ENCODE results near the gene NCOR1.
"Not testable (repeated sequence)": the region's sequence is repeated elsewhere in the genome, so short reads cannot be mapped to it uniquely, and the experiment has no call there.

Gene NCOR1

DNA sequence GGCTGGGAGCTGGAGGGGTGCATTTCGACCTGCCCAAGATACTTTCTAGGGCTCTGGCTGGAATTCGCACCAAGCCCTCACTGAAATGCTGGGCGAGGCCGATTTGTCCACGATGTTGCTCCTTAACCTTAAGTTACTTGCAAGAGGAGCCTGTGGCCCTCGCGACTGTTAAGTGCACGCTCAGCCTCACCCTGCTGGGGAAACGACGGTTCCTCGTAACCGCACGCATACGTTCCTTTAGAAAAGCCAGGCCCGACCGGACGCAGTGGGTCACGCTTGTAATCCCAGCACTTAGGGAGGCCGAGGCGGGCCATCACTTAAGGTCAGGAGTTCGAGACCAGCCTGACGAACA is 607 bp upstream of the NCOR1 start:
- H3K4me1 ChIP-seq, result peaks cover 46% of the 10 kb centered on the region
- H4K20me1 ChIP-seq, result peaks cover 42% of the 10 kb centered on the region
- H3K27me3 ChIP-seq, result no peaks in the 10 kb centered on the region
- peaks cover 13% of the 10 kb centered on the region for H3K36me3 ChIP-seq
- H3K9ac ChIP-seq, result peak overlapping the region; percentile 100
- no peak for TF ChIP-seq Cebpa-rat (IDR thresholded peaks at IDR 0.05)
- peak overlapping the region; percentile 99 for H3K27ac ChIP-seq
- H3K4me3 ChIP-seq, result peak overlapping the region; percentile 100
- H3K9me3 ChIP-seq, result no peaks in the 10 kb centered on the region
- peak overlapping the region; percentile 87 for H3K4me2 ChIP-seq

GRCh38 chr17:16215002-16215272 is 397 bp downstream of the NCOR1 start:
- Histone ChIP-seq H3K27me3 (no peaks in the 10 kb centered on the region), H3K27ac (peak overlapping the region; percentile 99), H3K9ac (peak overlapping the region; percentile 100), H3K36me3 (peaks cover 8% of the 10 kb centered on the region), H3K9me3 (0 out of 2 replicates have a peak, but pooled peaks cover 3% of the 10 kb centered on the region), H3K4me3 (peak overlapping the region; percentile 100), H3K4me2 (peak overlapping the region; percentile 87), H3K4me1 (peaks cover 46% of the 10 kb centered on the region), H4K20me1 (peaks cover 53% of the 10 kb centered on the region)
- no peak for TF ChIP-seq Cebpa-rat (IDR thresholded peaks at IDR 0.05)

DNA sequence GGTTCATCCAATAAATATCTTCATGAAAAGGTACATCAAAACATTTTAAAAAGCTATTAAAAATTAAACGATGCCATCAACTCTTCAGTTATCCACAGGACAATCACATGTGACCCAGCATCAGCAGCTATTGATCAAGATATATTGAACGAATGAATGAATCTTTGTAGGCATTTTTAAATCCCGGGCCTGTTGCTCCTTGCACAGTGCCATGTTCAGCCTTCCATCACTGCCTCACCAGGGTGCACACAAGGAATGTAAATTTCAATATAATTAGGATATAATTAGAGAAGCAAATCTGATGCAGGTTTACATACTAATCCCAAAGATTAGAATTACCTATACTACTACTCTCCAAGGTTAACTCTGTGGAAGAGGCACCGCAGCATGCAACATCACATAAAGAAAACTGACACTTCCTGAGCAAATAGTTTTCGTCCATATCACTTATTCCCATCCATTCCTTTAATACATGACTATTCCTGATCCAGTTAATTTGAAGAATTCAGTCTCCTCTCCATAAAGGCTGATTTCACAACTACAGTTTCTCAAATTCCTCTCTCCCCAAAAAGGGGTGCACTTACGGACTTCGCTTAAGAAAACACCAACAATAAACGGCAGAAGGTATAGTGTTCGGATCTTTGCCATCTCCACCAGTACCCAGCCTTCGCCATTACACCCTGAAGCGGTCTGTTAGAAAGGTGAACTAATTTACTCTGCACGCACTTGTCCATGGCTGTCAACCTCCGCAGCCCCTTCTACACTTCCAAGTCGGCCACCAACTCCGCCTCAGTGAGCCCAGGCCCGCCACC is 938 bp downstream of the NCOR1 start:
- Histone ChIP-seq H4K20me1 (peaks cover 58% of the 10 kb centered on the region), H3K27me3 (no peaks in the 10 kb centered on the region), H3K36me3 (peaks cover 4% of the 10 kb centered on the region), H3K4me3 (peak overlapping the region; percentile 100), H3K4me1 (peaks cover 46% of the 10 kb centered on the region), H3K9ac (peak overlapping the region; percentile 100), H3K4me2 (peak overlapping the region; percentile 87), H3K27ac (peak overlapping the region; percentile 99), H3K9me3 (0 out of 2 replicates have a peak, but pooled peaks cover 3% of the 10 kb centered on the region)
- TF ChIP-seq Cebpa-rat (IDR thresholded peaks at IDR 0.05), result no peak

GRCh38 chr17:16212793-16213192 is 2.5 kb downstream of the NCOR1 start:
- Histone ChIP-seq H3K4me3 (no peak overlapping the region), H3K9me3 (0 out of 2 replicates have a peak, but pooled peaks cover 3% of the 10 kb centered on the region), H3K4me2 (peak overlapping the region; percentile 87), H3K36me3 (peaks cover 8% of the 10 kb centered on the region; the same call in 1 of the 2 replicates), H3K4me1 (peaks cover 33% of the 10 kb centered on the region), H3K9ac (no peak overlapping the region), H3K27me3 (no peaks in the 10 kb centered on the region), H4K20me1 (peaks cover 74% of the 10 kb centered on the region), H3K27ac (no peak overlapping the region)
- no peak for TF ChIP-seq Cebpa-rat (IDR thresholded peaks at IDR 0.05)

DNA sequence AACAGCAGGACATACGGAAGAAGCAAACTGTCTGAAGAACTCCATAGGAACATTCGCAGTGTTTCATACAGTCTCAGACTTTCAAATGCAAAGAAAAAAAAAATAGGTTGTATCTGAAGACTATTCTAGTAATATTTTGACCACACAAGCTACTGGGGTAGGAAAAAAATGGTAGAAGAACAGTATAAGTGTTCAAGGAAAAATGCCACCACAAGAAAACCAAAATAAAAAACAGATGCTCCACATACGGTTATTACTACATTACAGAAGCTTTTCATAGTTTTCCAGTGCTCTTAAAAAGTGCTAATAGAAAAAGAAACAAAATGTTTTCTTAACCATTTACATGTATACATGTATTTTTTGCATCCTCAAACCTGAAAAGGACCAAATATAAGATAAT is 3.7 kb downstream of the NCOR1 start:
- H3K27ac ChIP-seq, result no peak overlapping the region
- H3K9ac ChIP-seq, result no peak overlapping the region

GRCh38 chr17:16204763-16205162 is 10.6 kb downstream of the NCOR1 start:
- not testable (repeated sequence) for H3K9ac ChIP-seq, H3K4me3 ChIP-seq, H3K9me3 ChIP-seq, H3K27me3 ChIP-seq
- Histone ChIP-seq H3K4me2 (peak overlapping the region; percentile 26; the same call in 1 of the 2 replicates), H4K20me1 (peaks cover 100% of the 10 kb centered on the region), H3K36me3 (peaks cover 12% of the 10 kb centered on the region; the same call in 1 of the 2 replicates), H3K27ac (0 out of 2 replicates have a peak overlapping the region, but pooled peaks have one; percentile 18), H3K4me1 (peaks cover 51% of the 10 kb centered on the region)

More for the DNA sequence above, 3.7 kb downstream of the NCOR1 start:
- Histone ChIP-seq H4K20me1 (peaks cover 86% of the 10 kb centered on the region), H3K4me2 (no peak overlapping the region), H3K4me3 (no peak overlapping the region), H3K4me1 (peaks cover 28% of the 10 kb centered on the region), H3K9me3 (0 out of 2 replicates have a peak, but pooled peaks cover 3% of the 10 kb centered on the region), H3K27me3 (no peaks in the 10 kb centered on the region), H3K36me3 (peaks cover 8% of the 10 kb centered on the region; the same call in 1 of the 2 replicates)
- TF ChIP-seq Cebpa-rat (IDR thresholded peaks at IDR 0.05), result no peak

- H3K27ac ChIP-seq, H3K9ac ChIP-seq, H3K27me3 ChIP-seq, H3K9me3 ChIP-seq, H3K4me3 ChIP-seq: not testable (repeated sequence)
- peaks cover 65% of the 10 kb centered on the region for H3K4me1 ChIP-seq
- H3K36me3 ChIP-seq, result peaks cover 11% of the 10 kb centered on the region
- H4K20me1 ChIP-seq, result peaks cover 100% of the 10 kb centered on the region
- peak overlapping the region; percentile 18; the same call in 1 of the 2 replicates for H3K4me2 ChIP-seq
These were observed 12.5 kb downstream of the NCOR1 start for GRCh38 chr17:16202554-16203500.

GRCh38 chr17:16201693-16202131 is 13.6 kb downstream of the NCOR1 start:
- not testable (repeated sequence) for H3K9ac ChIP-seq, H3K27me3 ChIP-seq, H3K4me3 ChIP-seq, H3K9me3 ChIP-seq
- H3K4me2 ChIP-seq, result peak overlapping the region; percentile 28
- 0 out of 2 replicates have a peak overlapping the region, but pooled peaks have one; percentile 26 for H3K27ac ChIP-seq
- peaks cover 22% of the 10 kb centered on the region for H3K36me3 ChIP-seq
- peaks cover 65% of the 10 kb centered on the region for H3K4me1 ChIP-seq
- peaks cover 100% of the 10 kb centered on the region for H4K20me1 ChIP-seq

GRCh38 chr17:16199093-16199492 is 16.2 kb downstream of the NCOR1 start:
- Histone ChIP-seq H3K27me3 (no peaks in the 10 kb centered on the region), H3K9me3 (no peaks in the 10 kb centered on the region), H3K27ac (peak overlapping the region; percentile 40; the same call in 1 of the 2 replicates), H3K4me1 (peaks cover 51% of the 10 kb centered on the region), H3K4me2 (peak overlapping the region; percentile 57), H3K36me3 (peaks cover 34% of the 10 kb centered on the region), H3K4me3 (no peak overlapping the region), H3K9ac (no peak overlapping the region), H4K20me1 (peaks cover 91% of the 10 kb centered on the region)
- no peak for TF ChIP-seq Cebpa-rat (IDR thresholded peaks at IDR 0.05)

Data from BLaER1 (cell line).